CD14-positive monocyte (primary cell): Measurements from ENCODE around the gene BCKDHB. TPM values are rescaled to one million over a fixed set of nuclear protein-coding genes. Genes with fewer than 3 reads are reported as not detected.

Experiments
- DNase-seq, 3 donors: peaks; one replicate each; pipeline ENCODE4 v3.0.0-alpha.2; 2011 to 2022
- H2AFZ ChIP-seq: 2 replicates; pipeline ENCODE4 v1.6.0; 2012; ENCODE audit warnings: mild to moderate bottlenecking, low read depth, low read length, inconsistent platforms; ENCODE audit not compliant: insufficient read depth, poor library complexity, severe bottlenecking
- H3K27ac ChIP-seq, 2 donors: 1 replicate in 1 of 2; 2 replicates in 1 of 2; pipeline ENCODE4 v1.5.1; 2012 to 2013; ENCODE audit warnings: low read length in 2 of 2, control low read depth in 1 of 2, inconsistent platforms in 1 of 2, low read depth in 1 of 2, mild to moderate bottlenecking in 1 of 2
- H3K27me3 ChIP-seq, 2 donors: one replicate each; pipeline versions ENCODE4 v1.6.0 to v1.6.1; 2011 to 2013; ENCODE audit warnings: low read length in 2 of 2; ENCODE audit not compliant: control insufficient read depth in 2 of 2, insufficient read depth in 2 of 2
- H3K36me3 ChIP-seq, 2 donors: replicated peaks in 1 of 2; 1 replicate in 1 of 2; 2 replicates in 1 of 2; pipeline versions ENCODE4 v1.5.1 to v1.6.1; 2012 to 2013; ENCODE audit warnings: low read length in 2 of 2, control low read depth in 1 of 2, inconsistent platforms in 1 of 2, mild to moderate bottlenecking in 1 of 2; ENCODE audit not compliant: insufficient read depth in 2 of 2, control insufficient read depth in 1 of 2
- H3K4me1 ChIP-seq, 2 donors: 1 replicate in 1 of 2; 2 replicates in 1 of 2; pipeline versions ENCODE4 v1.5.1 to v1.6.1; 2012 to 2013; ENCODE audit warnings: low read length in 2 of 2, control low read depth in 1 of 2, inconsistent platforms in 1 of 2, mild to moderate bottlenecking in 1 of 2, moderate library complexity in 1 of 2; ENCODE audit not compliant: insufficient read depth in 2 of 2, control insufficient read depth in 1 of 2
- H3K4me2 ChIP-seq: replicated peaks from 2 replicates; pipeline ENCODE3; 2012; ENCODE audit warnings: low read length, moderate library complexity, mild to moderate bottlenecking; ENCODE audit not compliant: poor library complexity, severe bottlenecking; ENCODE audit errors: extremely low read depth
- H3K4me3 ChIP-seq, 3 experiments: fragments of 200-600 bp in 1 of 3; sonication (generic) in 1 of 3; replicated peaks in 1 of 3; 1 replicate in 2 of 3; 2 replicates in 1 of 3; pipeline ENCODE4 v1.5.1; 2011 to 2013; ENCODE audit warnings: low read length in 3 of 3, mild to moderate bottlenecking in 3 of 3, control low read depth in 2 of 3, low read depth in 2 of 3, inconsistent platforms in 1 of 3, moderate library complexity in 1 of 3
- H3K79me2 ChIP-seq: 2 replicates; pipeline ENCODE4 v1.6.0; 2012; ENCODE audit warnings: mild to moderate bottlenecking, control low read depth, inconsistent platforms, low read length, moderate library complexity; ENCODE audit not compliant: insufficient read depth
- H3K9ac ChIP-seq: 2 replicates; pipeline ENCODE4 v1.6.0; 2017; ENCODE audit warnings: low read length, mild to moderate bottlenecking; ENCODE audit not compliant: insufficient read depth, poor library complexity, severe bottlenecking
- H3K9me3 ChIP-seq, 2 donors: replicated peaks in 1 of 2; 1 replicate in 1 of 2; 2 replicates in 1 of 2; pipeline versions ENCODE4 v1.5.1 to v1.6.1; 2012 to 2013; ENCODE audit warnings: low read length in 2 of 2, control low read depth in 1 of 2; ENCODE audit not compliant: control insufficient read depth in 1 of 2, insufficient read depth in 1 of 2
- H4K20me1 ChIP-seq: 2 replicates; pipeline ENCODE4 v1.6.0; 2012; ENCODE audit warnings: mild to moderate bottlenecking, low read length, control low read depth, moderate library complexity; ENCODE audit not compliant: insufficient read depth
- H3K27ac Mint-ChIP-seq, 7 donors: one replicate each; pipeline ENCODE4 v1.8.0; 2020; ENCODE audit warnings: mild to moderate bottlenecking in 7 of 7, mixed read lengths in 7 of 7, moderate library complexity in 6 of 7, inconsistent platforms in 2 of 7
- H3K27me3 Mint-ChIP-seq, 3 donors: one replicate each; pipeline ENCODE4 v1.8.0; 2021 to 2022; ENCODE audit warnings: low read depth in 3 of 3, mild to moderate bottlenecking in 3 of 3, mixed read lengths in 3 of 3, moderate library complexity in 3 of 3, inconsistent platforms in 1 of 3
- H3K36me3 Mint-ChIP-seq, 2 donors: one replicate each; pipeline ENCODE4 v1.8.0; 2020; ENCODE audit warnings: mixed read lengths in 2 of 2, inconsistent platforms in 1 of 2, mild to moderate bottlenecking in 1 of 2
- H3K4me1 Mint-ChIP-seq: one replicate; pipeline ENCODE4 v1.8.0; 2020; ENCODE audit warnings: mild to moderate bottlenecking, mixed read lengths
- H3K4me3 Mint-ChIP-seq, 2 donors: one replicate each; pipeline ENCODE4 v1.8.0; 2020; ENCODE audit warnings: mild to moderate bottlenecking in 2 of 2, mixed read lengths in 2 of 2, moderate library complexity in 1 of 2
- H3K9me3 Mint-ChIP-seq, 7 donors: one replicate each; pipeline ENCODE4 v1.8.0; 2020 to 2022; ENCODE audit warnings: mixed read lengths in 7 of 7, mild to moderate bottlenecking in 6 of 7, moderate library complexity in 6 of 7, inconsistent platforms in 2 of 7
- WGBS: methylation state at CpG from one replicate; pipeline ENCODE4 v1.1.5; 2013; ENCODE audit warnings: missing lambda C conversion rate; ENCODE audit not compliant: insufficient coverage; 5-methylcytosine and 5-hydroxymethylcytosine counted together
- intact Hi-C, 2 donors: fragments of 100-400 bp; cut with micrococcal nuclease; formaldehyde crosslinking; loops; one replicate each; pipeline versions ENCODE4 v1.15.0 to v1.15.1; 2023
- polyA plus RNA-seq, 3 donors: library from polyadenylated mRNA; depleted of rRNA in 1 of 3; unstranded in 2 of 3; stranded (reverse) in 1 of 3; fragments of 300-500 nt in 2 of 3; fragments of >200 nt in 1 of 3; fragmentation: Illumina TruSeq in 2 of 3; gene quantifications; 1 replicate in 2 of 3; 2 replicates in 1 of 3; pipeline ENCODE4 v1.2.3, GENCODE V29; 2012 to 2021
- TF ChIP-seq, protein P1 (sequence below): fragments of 200-600 bp; IDR thresholded peaks from one replicate; pipeline ENCODE4 v1.8.0; 2022; ENCODE audit warnings: antibody characterized with exemption, mild to moderate bottlenecking

The BCKDHB gene
- polyA plus RNA-seq, 3 donors: 1.8 to 4.6 (median 4.0) TPM

GRCh38 chr6:80250391-80250997 is 144.0 kb downstream of the BCKDHB start:
- 100% methylated on average over 1 of the region's 3 CpGs for WGBS
- Mint-ChIP-seq H3K4me1 (no peaks in the 10 kb centered on the region), H3K4me3 (no peak overlapping the region), H3K27ac (no peak overlapping the region), H3K27me3 (peaks cover 0 to 2% (median 0%) of the 10 kb centered on the region in 3 donors), H3K9me3 (no peaks in the 10 kb centered on the region), H3K36me3 (peaks cover 0 to 3% of the 10 kb centered on the region in 2 donors)
- no peak for DNase-seq
- Histone ChIP-seq H3K79me2 (no peaks in the 10 kb centered on the region), H3K9me3 (no peaks in the 10 kb centered on the region), H3K4me2 (no peak overlapping the region), H4K20me1 (no peaks in the 10 kb centered on the region), H3K9ac (no peak overlapping the region), H3K27ac (no peak overlapping the region), H2AFZ (no peak overlapping the region), H3K36me3 (no peaks in the 10 kb centered on the region), H3K4me1 (no peaks in the 10 kb centered on the region), H3K4me3 (no peak overlapping the region), H3K27me3 (no peaks in the 10 kb centered on the region)
- TF ChIP-seq, protein P1, sequence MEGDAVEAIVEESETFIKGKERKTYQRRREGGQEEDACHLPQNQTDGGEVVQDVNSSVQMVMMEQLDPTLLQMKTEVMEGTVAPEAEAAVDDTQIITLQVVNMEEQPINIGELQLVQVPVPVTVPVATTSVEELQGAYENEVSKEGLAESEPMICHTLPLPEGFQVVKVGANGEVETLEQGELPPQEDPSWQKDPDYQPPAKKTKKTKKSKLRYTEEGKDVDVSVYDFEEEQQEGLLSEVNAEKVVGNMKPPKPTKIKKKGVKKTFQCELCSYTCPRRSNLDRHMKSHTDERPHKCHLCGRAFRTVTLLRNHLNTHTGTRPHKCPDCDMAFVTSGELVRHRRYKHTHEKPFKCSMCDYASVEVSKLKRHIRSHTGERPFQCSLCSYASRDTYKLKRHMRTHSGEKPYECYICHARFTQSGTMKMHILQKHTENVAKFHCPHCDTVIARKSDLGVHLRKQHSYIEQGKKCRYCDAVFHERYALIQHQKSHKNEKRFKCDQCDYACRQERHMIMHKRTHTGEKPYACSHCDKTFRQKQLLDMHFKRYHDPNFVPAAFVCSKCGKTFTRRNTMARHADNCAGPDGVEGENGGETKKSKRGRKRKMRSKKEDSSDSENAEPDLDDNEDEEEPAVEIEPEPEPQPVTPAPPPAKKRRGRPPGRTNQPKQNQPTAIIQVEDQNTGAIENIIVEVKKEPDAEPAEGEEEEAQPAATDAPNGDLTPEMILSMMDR: no peak
- intact Hi-C loops: no loop called here

DNA sequence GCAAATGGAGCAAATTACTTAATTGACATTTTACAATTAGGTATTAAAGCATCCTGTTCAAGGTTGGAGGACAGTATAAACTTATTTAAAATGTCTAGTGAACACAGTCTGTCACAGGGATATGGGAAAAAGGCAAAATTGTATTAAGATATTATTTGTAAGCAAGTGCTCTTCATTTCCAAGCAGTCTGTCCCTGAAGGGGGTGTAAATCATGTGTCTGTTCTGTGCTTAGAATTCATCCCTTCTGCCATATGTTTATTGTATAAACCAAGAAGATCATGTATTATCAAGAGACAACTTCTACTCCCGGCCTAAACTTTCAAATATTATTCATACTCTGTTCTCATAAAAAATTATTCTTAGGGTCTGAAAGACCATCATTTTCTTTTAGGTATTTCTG is 144.8 kb downstream of the BCKDHB start:
- H3K4me3 ChIP-seq: no peak overlapping the region
- no peaks in the 10 kb centered on the region for H3K9me3 ChIP-seq
- Mint-ChIP-seq H3K4me1 (no peaks in the 10 kb centered on the region), H3K9me3 (no peaks in the 10 kb centered on the region), H3K27me3 (peaks cover 0 to 2% (median 0%) of the 10 kb centered on the region in 3 donors), H3K36me3 (peaks cover 0 to 3% of the 10 kb centered on the region in 2 donors), H3K4me3 (no peak overlapping the region), H3K27ac (no peak overlapping the region)
- no peaks in the 10 kb centered on the region for H3K4me1 ChIP-seq
- no peaks in the 10 kb centered on the region for H4K20me1 ChIP-seq
- H3K79me2 ChIP-seq: no peaks in the 10 kb centered on the region
- no peak overlapping the region for H3K4me2 ChIP-seq
- TF ChIP-seq, protein P1: no peak
- no peak overlapping the region for H2AFZ ChIP-seq
- no peak overlapping the region for H3K9ac ChIP-seq
- no peaks in the 10 kb centered on the region for H3K27me3 ChIP-seq
- no peak for DNase-seq
- intact Hi-C loops: no loop called here
- H3K36me3 ChIP-seq: no peaks in the 10 kb centered on the region
- no CpG with 5 or more reads among the region's 1 CpG for WGBS
- no peak overlapping the region for H3K27ac ChIP-seq
